ENCODE measurements around the gene MICAL2.

Gene MICAL2

DNA sequence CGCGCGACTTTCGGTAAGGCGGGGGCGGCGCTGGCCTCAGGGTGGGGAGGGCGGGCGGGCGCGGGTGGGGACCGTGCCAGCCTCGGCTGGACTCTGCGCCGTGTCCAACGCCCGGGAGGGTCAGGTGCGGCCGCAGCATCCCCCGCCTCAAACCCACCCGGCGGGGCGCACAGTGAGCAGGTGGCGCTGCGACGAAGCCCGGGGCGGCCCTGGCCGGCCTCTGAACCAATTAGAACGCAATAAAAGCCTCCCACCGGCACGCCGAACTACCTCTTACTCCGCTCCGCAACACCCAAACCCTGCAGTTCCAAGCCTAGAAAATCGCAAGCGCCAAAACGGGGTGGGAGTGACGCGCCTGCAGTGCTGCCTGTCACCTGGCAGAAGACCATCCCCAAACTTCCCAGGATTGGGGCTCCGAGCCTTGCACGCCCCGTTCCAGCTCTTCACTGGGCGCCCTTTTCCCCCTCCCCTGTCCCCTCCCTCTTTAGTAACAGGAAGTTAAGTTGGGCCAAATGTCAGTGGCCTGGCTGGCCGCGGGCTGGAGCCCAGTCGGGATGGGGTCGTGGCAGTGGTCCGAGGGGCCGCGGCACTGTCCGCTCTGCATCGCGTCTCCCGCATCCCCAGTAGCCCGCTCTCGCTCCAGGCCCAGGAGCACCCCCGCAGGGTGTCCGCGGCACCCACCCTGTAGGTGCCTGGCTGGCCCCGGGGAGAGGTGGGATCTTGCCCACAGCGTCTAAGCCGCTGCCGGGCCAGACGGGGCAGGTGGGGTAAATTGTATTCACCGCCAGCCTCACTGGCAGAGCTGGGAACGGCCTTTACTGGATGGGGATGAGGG lies 541 bp downstream of the MICAL2 start:
- no peaks in the 10 kb centered on the region for H3K27me3 ChIP-seq (ENCODE audit: low read depth)
- in situ Hi-C loops (cut with MboI; ENCODE audit: low sequenced_read_pairs) = no loop called here
- peak overlapping the region; percentile 40 for H3K4me3 ChIP-seq
- no peaks in the 10 kb centered on the region for H3K9me3 ChIP-seq
- H3K36me3 ChIP-seq (replicated peaks) = no peaks in the 10 kb centered on the region
- DNase-seq (ENCODE audit: low spot score in 2 of 2) = peak; percentile 8 to 45
- H3K4me1 ChIP-seq = peaks cover 10% of the 10 kb centered on the region

DNA sequence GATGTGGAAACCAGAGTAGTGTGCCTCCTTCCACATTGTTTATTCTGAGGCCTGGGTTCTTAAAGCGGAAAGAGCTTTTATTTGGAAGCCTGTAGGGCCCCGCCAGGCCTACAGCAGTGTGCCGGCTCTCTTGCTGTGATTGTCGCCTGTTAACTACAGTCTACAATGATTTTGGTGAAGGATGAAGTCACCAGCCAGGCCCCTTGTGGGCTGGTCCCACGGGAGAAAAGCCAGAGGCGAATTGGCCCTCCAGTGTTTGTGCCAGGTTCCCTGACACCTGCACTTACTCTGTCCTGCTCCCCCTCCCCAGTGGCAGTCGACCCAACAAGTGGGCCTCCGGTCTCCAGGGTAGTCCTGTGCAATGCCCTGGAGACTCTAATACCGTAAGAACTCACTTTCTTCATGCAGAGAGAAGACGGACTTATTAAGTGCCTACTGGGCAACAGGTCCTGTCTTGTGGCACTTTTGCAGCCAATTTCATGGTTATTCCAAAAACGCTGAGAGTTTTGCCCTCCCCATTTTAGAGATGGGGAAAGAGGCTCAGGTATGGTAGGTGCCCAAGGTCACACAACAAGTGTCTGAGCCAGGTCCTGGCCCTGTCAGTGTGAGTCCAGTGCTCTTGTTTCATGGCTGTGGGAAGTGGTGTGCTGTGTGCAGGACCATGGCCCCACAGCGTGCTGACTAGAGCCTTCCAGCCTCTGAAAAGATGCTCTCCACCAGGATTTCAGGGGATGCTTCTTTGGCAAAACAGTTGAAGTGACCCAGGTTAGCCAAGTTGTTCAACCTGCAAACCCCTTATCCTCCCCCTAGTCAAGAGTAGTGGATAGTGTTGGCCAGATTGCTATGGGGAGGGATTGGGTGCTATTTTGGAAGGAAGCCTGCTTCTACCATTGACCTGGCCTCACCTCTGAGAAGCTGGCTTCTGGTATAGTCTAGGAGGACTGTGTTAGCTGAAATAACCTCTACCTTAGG lies 1.4 kb downstream of the MICAL2 start:
- H3K36me3 ChIP-seq (replicated peaks) = no peaks in the 10 kb centered on the region
- no peak for DNase-seq (ENCODE audit: low spot score in 2 of 2)
- H3K4me3 ChIP-seq = no peak overlapping the region; the same call in 1 of the 2 replicates
- in situ Hi-C loops (cut with MboI; ENCODE audit: low sequenced_read_pairs) = no loop called here
- H3K9me3 ChIP-seq = no peaks in the 10 kb centered on the region
- peaks cover 10% of the 10 kb centered on the region for H3K4me1 ChIP-seq
- H3K27me3 ChIP-seq (ENCODE audit: low read depth) = no peaks in the 10 kb centered on the region

DNA sequence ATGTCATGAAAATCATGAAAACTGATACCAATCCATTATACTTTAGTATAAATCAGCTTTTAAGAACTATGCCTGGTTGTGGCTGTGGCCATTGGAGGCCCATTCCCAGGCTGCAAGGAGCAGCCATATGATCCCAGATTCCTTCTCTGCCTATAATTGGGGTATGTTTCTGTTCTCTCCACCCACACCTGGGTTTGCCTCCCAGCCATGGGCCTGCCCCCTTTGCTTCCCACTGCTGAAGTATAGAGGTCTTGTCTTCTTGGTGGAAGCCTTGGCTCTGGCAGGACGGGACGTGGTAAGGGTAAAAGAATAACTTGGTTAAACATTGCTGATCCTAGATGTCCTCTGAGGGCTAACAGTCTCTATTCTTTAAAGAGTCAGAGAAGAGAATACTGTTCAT lies 2.4 kb downstream of the MICAL2 start:
- no peak for DNase-seq (ENCODE audit: low spot score in 2 of 2)
- peaks cover 10% of the 10 kb centered on the region for H3K4me1 ChIP-seq
- in situ Hi-C loops (cut with MboI; ENCODE audit: low sequenced_read_pairs) = no loop called here
- H3K27me3 ChIP-seq (ENCODE audit: low read depth) = no peaks in the 10 kb centered on the region
- no peak overlapping the region for H3K4me3 ChIP-seq
- no peaks in the 10 kb centered on the region for H3K36me3 ChIP-seq (replicated peaks)
- no peaks in the 10 kb centered on the region for H3K9me3 ChIP-seq

DNA sequence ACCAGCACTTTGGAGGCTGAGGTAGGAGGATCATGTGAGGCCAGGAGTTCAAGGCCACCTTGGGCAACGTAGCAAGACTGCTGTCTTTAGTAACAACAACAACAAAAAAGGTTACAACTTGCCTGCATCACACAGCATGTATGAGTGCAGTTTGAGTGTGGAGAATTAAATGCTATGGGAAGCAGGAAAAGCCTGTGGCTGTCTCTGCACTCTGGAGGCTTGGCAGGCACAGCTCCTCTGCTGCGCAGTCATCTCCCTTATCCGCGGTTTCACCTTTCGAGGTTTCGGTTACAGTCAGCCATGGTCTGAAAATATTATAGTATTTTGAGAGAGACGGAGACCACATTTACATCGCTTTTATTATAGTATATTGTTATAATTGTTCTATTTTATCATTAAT lies 2.9 kb downstream of the MICAL2 start:
- peaks cover 10% of the 10 kb centered on the region for H3K4me1 ChIP-seq
- H3K4me3 ChIP-seq = no peak overlapping the region
- H3K36me3 ChIP-seq (replicated peaks) = no peaks in the 10 kb centered on the region
- no peaks in the 10 kb centered on the region for H3K27me3 ChIP-seq (ENCODE audit: low read depth)
- in situ Hi-C loops (cut with MboI; ENCODE audit: low sequenced_read_pairs) = no loop called here
- no peaks in the 10 kb centered on the region for H3K9me3 ChIP-seq
- DNase-seq (ENCODE audit: low spot score in 2 of 2) = no peak

DNA sequence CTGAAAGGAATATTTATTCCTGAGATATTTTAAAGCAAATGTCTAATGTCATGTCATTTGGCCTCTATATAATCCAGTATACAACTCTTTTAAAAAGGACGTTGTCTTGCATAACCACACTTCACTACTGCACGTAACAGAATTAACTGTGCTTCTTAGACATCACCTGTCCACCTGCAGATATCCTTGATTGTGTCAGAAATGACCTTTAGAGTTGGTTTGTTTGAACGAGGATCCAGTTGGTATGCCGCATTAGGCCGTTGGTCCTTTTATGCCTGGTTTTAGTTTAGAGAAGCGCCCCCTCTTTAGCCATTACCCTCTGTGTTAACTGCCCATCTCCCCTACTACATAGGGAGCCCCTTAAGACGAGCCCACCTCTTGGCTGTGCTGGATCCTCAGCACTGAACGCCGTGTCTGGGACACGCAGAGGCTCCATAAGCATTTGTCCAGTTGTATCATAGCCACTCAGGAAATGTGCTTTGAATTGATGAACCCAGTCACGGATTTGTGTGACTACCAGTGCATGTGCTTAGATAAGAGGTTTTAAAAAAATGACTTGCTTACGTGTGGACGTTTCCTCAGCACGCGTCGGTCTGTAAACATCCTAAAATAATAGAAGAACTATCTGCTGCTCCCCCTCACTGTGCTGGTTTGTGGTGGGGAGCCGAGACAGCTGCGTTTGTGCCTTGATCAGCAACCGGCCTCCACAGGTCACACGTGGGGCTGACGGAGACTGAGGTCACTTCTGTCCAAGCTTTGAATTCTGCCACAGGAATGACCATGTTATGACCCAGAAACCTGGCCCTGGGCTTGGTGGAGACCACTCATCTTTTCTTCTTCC lies 4.0 kb downstream of the MICAL2 start:
- Histone ChIP-seq H3K4me1 (peaks cover 10% of the 10 kb centered on the region), H3K9me3 (no peaks in the 10 kb centered on the region), H3K27me3 (ENCODE audit: low read depth) (no peaks in the 10 kb centered on the region), H3K4me3 (no peak overlapping the region), H3K36me3 (replicated peaks) (no peaks in the 10 kb centered on the region)
- DNase-seq (ENCODE audit: low spot score in 2 of 2) = no peak
- in situ Hi-C loops (cut with MboI; ENCODE audit: low sequenced_read_pairs) = no loop called here

DNA sequence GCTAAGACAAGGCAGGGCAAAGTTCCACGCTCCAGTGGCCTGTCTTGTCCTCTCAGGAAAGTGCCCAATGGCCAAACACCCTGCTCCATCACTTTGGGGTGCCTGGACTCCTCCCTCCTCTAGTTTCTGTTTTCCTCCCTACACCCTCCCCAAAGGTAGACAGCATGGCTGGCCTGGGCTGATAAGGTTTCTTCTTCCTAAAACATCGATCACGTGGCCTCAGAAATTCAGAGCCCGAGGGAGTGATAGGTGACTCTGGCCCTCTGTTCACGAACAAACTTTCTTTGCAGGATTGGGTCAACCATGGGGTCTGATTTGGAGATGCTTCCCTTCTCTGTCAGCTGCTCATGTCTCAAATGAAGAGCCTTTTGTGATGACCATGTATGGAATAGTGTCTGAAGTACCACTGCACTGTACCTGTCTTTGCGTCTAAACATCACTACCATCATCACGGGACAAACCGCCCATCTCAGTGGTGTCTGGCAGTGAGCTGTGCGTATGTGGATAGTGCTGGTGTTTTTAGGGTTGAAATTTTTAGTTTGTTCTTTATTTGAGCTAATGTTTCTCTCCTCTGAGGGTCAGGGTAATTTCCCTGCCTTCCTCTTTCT lies 6.1 kb downstream of the MICAL2 start:
- no peaks in the 10 kb centered on the region for H3K4me1 ChIP-seq
- H3K9me3 ChIP-seq = no peaks in the 10 kb centered on the region
- no peak overlapping the region for H3K4me3 ChIP-seq
- in situ Hi-C loops (cut with MboI; ENCODE audit: low sequenced_read_pairs) = no loop called here
- DNase-seq (ENCODE audit: low spot score in 2 of 2) = no peak
- H3K27me3 ChIP-seq (ENCODE audit: low read depth) = no peaks in the 10 kb centered on the region
- H3K36me3 ChIP-seq (replicated peaks) = no peaks in the 10 kb centered on the region

DNA sequence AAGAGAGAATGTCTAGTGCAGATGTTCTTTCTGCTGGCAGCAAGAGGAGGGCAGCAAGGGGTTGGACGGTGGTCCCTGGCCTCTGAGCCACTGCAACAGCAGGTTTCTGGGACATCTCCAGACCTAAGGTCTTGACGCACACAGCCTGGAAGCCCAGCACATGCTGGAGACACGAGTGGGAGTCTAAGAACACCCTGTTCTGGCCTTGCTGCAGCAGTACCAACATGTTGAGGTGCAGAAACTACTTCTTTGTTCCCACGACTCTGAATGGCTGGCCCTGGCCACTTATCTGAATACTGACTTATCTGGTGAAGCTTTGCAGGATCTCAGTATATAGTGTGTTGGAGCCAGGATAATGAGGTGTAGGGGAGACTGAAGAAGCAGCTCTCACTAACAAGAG lies 6.8 kb downstream of the MICAL2 start:
- Histone ChIP-seq H3K4me1 (no peaks in the 10 kb centered on the region), H3K4me3 (no peak overlapping the region), H3K36me3 (replicated peaks) (no peaks in the 10 kb centered on the region), H3K9me3 (no peaks in the 10 kb centered on the region), H3K27me3 (ENCODE audit: low read depth) (no peaks in the 10 kb centered on the region)
- in situ Hi-C loops (cut with MboI; ENCODE audit: low sequenced_read_pairs) = no loop called here
- no peak for DNase-seq (ENCODE audit: low spot score in 2 of 2)

DNA sequence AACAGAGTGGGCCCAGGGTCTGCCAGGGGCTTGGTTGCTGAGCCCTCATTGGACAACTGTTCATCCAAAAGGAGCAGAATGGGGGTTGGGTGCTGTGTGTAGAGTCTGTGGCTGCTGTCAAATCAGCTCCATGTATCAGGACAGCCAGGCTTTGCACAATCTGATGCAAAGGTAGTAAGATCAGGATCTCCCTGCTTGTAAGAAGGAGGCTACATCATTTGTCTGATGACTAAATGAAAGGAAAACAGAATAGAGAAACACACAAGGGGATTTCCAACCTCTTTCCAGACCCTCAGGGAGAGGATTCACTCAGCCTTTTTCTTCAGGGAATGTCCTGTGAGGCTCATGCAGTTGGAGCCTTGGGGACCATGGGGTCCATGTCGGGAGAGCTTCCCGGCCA lies 7.2 kb downstream of the MICAL2 start:
- no peaks in the 10 kb centered on the region for H3K4me1 ChIP-seq
- H3K9me3 ChIP-seq = no peaks in the 10 kb centered on the region
- H3K36me3 ChIP-seq (replicated peaks) = no peaks in the 10 kb centered on the region
- DNase-seq (ENCODE audit: low spot score in 2 of 2) = no peak
- H3K4me3 ChIP-seq = no peak overlapping the region
- H3K27me3 ChIP-seq (ENCODE audit: low read depth) = no peaks in the 10 kb centered on the region
- in situ Hi-C loops (cut with MboI; ENCODE audit: low sequenced_read_pairs) = no loop called here

DNA sequence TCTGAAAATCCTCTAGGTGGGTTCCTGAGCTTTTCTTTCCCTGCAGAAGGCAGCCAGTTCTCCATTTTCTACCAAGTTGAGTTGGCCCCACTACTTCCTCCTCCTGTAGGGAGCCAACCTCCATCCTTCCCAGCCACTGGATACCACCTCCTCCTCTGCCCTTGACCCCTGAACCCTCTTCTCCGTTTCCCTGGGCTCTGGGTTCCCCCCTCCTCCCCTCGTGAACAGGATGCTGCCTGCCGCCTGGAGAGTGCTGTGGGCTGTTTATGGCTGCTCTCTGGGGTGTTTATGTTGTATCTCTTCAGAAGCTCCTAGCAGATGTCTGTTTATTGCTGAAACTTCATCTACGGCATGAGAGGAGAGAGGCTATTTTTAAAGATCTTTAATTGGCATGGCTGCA lies 8.6 kb downstream of the MICAL2 start:
- in situ Hi-C loops (cut with MboI; ENCODE audit: low sequenced_read_pairs) = no loop called here
- Histone ChIP-seq H3K4me1 (no peaks in the 10 kb centered on the region), H3K9me3 (no peaks in the 10 kb centered on the region), H3K36me3 (replicated peaks) (no peaks in the 10 kb centered on the region), H3K27me3 (ENCODE audit: low read depth) (no peaks in the 10 kb centered on the region), H3K4me3 (no peak overlapping the region)
- no peak for DNase-seq (ENCODE audit: low spot score in 2 of 2)

DNA sequence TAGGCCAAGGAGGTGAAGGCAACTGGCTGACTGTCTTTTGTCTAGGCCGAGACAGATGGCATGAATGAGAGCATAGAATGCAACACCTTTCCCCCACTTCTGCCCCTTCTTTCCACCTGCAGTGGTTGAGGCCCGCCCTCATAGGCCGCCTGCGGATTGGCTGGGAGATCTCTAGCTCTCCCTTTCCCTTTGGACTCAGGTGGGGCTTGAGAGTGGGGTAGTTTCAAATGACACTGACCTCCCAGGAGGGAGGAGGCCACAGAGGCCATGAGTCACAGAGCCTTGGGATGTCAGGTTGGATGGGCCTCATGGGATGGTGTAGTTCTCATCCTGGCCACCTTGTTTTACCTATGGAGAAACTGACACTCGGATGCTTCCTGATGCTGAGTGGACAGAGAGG lies 9.1 kb downstream of the MICAL2 start:
- in situ Hi-C loops (cut with MboI; ENCODE audit: low sequenced_read_pairs) = no loop called here
- H3K36me3 ChIP-seq (replicated peaks) = no peaks in the 10 kb centered on the region
- no peaks in the 10 kb centered on the region for H3K27me3 ChIP-seq (ENCODE audit: low read depth)
- H3K4me3 ChIP-seq = no peak overlapping the region
- no peak for DNase-seq (ENCODE audit: low spot score in 2 of 2)
- H3K4me1 ChIP-seq = no peaks in the 10 kb centered on the region
- no peaks in the 10 kb centered on the region for H3K9me3 ChIP-seq

DNA sequence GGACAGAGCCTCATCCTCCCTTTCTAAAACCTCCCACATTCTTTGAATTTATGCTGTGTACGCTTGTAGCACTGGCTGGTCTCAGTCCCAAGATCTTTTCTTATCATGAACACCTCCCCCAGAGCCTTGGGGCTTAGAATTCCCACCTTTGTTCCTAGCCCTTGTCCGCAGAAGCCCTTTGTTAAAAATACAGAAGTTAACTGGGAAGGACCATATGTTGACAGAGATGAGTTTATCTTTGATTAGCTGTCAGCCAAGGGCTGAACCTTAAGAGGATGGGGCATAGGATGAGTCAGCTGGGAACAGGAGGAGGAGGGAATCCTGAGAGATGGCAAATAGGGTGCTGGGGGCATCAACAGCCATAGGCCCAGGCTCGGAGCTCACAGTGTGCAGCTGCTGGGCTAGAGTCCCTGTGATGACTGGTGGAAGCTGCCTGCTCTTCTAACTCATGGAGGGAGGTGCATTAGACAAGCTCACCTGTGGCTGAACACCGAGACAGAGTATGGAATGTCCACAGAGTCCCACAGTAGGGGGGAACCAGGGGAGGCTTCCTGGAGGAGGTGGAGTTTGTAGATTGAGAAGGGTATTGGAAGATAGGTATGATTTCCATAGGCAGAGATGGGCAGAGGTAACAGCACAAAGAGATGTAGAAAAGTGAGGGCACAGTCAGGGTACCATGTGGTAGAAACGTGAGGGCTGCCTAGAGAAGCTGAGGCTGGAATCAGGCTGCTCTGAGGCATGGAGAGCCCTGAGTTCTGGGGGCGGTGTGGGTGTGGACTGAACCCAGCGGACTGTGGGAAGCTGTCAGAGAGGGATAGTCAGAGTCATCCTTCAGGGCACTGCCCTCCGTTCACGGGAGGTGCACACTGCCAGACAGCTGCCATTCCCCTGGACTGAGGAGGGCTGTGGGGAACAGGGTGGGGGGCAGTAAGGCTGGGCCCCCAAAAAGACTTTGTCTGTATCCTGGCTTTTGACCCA lies 9.9 kb downstream of the MICAL2 start:
- in situ Hi-C loops (cut with MboI; ENCODE audit: low sequenced_read_pairs) = no loop called here
- DNase-seq (ENCODE audit: low spot score in 2 of 2) = no peak
- no peaks in the 10 kb centered on the region for H3K9me3 ChIP-seq
- no peak overlapping the region for H3K4me3 ChIP-seq
- H3K4me1 ChIP-seq = no peaks in the 10 kb centered on the region
- no peaks in the 10 kb centered on the region for H3K27me3 ChIP-seq (ENCODE audit: low read depth)
- no peaks in the 10 kb centered on the region for H3K36me3 ChIP-seq (replicated peaks)

DNA sequence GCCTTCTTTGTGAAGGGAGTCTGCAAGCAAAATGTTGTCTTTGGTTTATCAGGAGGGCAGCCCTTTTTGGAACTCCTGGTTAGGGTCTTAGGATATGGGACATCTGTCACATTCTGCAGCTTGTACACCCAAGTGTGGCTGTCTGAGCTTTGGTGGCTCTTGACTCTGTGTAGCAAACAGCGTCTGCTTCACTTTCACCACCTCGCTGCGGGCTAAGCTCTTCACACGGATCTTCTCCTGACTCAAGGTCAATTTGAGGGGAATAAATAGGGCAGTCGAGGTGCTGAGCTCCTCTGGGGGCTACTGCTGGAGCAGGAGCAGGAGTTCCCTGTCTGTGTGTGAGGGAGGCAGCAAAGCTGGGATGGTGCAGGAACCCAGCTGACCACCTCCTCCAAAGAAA lies 10.6 kb downstream of the MICAL2 start:
- H3K4me1 ChIP-seq = no peaks in the 10 kb centered on the region
- no peaks in the 10 kb centered on the region for H3K36me3 ChIP-seq (replicated peaks)
- no peak for DNase-seq (ENCODE audit: low spot score in 2 of 2)
- no peaks in the 10 kb centered on the region for H3K27me3 ChIP-seq (ENCODE audit: low read depth)
- in situ Hi-C loops (cut with MboI; ENCODE audit: low sequenced_read_pairs) = no loop called here
- H3K9me3 ChIP-seq = no peaks in the 10 kb centered on the region
- no peak overlapping the region for H3K4me3 ChIP-seq
